DMS53 (cell line): ENCODE results near the gene HDC.
A peak's percentile ranks its signal among the peaks of the same experiment; 100 is the strongest.

ENCODE experiments used
- DNase-seq: peaks from one replicate; lab custom pipeline; 2025; lab: John Stamatoyannopoulos, UW

Gene HDC

DNA sequence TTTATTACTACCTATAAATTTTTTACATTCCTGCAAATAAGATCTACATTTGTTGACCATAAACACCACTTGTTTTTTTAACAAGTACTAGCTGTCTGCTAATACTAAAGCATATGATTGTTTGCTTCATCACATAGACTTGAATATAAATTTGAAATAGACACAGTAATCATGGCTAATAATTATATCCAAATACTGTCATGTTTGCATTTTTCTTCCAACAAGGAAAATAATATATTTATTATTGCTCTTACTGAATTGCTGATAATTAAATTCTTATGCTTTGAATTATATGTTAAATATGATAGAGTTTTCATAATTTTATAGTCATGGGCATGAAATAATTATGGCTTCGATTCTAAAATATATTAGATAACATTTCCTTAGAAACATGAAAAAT, 40.5 kb downstream of the HDC start:
- DNase-seq: no peak

DNA sequence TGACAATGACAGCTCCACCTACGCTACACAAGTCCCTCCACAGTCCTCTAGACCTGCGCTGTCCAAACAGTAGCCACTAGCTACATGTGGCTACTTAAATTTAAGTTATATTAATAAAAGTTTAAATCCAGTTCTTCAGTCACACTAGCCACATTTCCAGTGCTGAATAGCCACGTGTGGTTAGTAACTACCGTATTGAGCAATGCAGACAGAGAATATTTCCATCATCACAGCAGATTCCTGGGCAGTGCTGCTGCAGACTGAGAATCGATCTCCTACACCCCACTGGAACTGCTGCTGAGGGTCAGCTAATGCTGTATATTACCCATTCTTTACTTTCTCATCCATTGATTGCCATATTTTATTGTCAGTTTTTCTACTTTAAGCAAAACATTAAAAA, 40.9 kb downstream of the HDC start:
- DNase-seq: no peak

DNA sequence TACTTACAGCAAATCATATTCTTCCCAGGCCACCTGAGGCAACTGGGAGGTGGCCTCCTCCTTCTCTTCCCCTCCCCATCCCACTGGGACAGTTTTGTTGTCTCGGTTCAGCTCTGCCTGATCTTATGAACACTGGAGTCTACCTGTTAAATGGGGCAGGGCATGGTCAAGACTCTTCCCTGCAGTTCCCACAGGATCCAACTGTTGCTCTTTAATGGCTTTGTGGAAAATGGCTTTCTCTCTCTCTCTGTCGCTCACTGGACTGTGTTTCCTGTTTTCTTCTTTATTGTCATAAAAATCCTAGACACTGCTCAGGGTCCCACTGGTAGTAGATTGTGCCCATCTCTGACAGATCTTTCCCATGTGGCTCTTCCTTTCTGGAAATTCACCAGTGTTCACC, 43.3 kb downstream of the HDC start:
- DNase-seq: no peak

DNA sequence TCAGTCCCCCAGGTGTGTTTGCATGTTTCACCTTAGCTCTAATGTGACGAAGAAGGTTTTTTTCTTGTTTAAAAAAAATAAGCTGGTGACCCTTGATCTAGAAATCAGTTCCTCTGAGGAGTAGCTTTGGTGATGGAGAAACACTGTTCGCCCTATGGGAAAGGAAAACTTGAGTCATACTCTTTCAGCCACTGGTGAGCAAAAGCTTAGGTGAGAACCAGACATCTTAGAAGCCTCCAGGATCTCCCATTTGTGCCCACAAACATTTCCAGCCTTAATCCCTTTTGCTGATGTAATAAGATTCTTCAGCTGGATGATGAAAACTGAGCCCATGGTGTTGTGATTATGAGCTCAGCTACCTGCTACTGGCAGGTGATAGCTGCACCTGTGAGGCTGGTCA, 45.7 kb downstream of the HDC start:
- DNase-seq: peak; percentile 61

DNA sequence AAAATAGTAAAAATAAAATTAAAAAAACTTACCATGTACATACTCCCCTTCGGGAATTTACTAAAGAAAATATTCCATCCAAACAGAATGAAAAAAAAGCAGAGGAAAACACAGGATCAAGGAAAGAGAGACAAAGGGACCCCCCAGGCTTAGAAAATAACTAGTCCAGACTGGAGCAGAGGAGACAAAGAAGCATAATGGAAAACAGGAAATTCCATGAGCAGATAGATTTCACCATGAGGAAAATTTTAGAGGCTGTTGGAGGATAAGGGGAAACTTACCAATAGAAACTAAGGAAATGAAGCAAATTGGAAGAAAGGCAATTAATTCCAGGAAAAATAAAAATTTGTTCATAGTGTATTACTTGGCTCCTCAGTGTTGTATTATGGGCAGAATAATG, 46.8 kb downstream of the HDC start:
- no peak for DNase-seq

DNA sequence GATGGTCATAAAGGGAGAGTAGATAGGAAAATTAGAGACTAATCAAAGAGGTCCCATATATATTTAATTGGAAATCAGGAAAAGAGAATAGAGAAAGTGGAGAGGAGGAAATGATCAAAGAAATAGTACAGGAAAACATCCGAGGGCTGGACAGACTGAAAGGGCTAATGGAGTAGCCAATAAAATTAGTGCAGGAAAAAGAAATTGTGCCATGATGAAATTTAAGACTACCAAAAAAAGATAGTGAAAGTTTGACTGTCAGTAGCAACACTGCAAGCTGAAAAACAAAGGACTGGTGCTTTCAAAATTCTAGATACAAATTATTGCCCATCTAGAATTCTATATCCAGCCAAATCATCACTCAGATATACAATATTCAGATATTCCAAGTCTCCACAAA, 47.2 kb downstream of the HDC start:
- no peak for DNase-seq

DNA sequence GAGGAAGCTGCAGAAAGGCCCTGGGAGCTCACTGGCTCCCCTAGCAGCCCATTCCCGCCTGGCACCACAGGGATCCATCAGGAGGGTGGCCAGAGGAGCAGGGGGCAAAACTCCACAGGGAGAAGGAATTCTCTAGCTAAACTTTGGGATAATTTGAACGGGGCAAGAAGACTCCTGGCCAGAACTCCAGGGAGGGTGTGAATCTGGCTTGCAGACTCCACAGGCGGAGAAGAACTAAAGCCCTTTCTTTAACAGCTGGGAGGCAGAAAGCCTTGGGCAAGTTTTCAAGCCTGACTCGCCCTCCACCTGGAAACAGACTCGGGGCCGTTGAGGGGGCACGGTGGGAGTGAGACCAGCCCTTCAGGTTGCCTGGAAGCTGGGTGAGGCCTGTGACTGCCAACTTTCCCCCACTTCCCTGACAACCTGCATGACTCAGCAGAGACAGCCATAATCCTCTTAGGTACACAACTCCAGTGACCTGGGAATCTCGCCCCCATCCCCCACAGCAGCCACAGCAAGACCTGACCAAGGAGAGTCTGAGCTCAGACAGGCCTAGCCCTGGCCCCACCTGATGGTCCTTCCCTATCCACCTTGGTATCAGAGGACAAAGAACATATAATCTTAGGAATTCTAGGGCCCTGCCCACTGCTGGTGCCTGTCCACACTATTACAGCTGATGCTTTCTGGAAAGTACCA, 54.9 kb downstream of the HDC start:
- DNase-seq: peak; percentile 78

DNA sequence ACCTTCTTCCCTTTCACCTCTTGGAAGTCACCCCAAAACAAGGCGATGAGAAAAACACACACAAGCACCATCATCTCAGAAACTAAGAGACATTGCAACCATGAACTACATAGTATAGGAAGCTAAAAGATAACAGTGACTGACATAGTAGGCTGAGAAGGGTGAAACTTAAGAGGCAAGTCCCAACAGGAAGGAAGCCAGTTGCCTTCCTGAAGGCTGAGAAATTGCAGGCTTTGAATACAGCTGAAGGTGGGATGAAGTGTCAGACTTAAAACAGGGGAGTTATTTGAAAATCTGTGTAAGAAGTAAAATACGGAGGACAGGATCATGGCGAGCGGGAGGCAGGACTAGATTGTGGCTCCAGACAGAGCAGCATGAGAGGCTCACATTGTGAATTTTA, 55.7 kb downstream of the HDC start:
- peak; percentile 15 for DNase-seq

DNA sequence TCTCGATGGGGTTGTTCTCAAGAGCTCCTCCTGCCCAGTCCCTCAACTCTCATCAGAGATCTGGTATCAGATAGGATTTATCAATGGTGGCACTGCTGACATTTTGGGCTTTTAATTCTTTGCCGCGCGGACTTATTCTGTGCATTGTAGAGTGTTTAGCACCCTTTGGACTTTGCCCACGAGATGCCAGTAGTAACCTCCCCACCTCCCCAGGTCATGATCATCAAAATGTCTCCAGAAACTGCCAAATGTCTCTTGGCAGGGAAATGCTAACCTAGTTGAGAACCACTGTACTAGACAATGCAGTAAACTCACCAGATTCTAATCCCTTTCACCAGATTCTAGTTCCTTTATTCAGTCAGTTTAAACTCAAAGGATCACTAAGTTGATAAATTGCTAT, 59.5 kb downstream of the HDC start:
- no peak for DNase-seq

DNA sequence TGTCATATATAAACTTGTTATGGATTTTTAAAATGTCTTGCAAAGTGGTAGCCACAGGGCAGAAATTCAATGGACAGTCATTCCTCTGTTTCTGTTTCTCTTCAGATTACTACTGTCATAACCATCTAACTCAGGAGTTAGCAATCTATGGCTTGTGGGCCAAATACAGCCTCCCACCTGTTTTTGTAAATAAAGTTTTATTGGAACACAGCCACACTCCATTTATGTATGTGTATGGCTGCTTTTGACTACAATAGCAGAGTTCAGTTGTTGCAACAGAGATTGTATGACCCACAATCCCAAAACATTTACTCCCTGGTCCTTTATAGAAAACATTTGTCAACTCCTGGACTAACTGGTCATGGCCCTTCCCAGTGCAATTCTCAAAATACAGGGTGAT, 63.5 kb downstream of the HDC start:
- DNase-seq: no peak

DNA sequence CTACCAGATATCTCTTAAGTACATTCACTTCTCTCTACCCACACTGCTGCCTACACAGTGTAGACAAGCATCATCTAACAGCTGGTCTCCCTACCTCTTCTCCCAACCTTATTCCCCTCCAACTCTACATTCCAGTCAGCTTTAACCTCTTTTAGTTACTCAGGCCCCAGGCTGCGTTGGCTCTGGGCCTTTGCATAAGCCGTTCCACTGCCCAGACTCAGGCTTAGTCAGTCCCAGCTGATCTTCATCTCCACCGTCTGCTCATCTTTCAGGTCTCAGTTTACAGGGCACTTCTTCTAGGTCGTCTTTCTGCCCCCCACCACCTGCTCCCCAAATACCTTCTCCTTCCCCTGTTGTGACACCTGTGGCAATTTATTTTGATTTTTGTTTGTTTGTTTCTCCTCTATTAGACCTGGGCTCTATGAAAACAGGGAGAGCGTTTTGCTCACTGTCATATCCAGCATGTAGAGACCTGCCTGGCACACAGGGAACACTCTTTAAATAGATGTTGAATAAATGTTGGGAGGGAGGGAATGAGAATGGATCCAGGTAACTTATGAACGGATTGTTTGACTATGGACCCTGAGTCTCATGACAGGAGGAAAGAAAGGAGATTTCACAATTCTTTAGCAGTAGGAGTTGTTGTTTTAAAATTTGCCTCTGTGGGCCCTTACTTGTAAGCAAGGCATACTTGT, 72.5 kb downstream of the HDC start:
- no peak for DNase-seq

DNA sequence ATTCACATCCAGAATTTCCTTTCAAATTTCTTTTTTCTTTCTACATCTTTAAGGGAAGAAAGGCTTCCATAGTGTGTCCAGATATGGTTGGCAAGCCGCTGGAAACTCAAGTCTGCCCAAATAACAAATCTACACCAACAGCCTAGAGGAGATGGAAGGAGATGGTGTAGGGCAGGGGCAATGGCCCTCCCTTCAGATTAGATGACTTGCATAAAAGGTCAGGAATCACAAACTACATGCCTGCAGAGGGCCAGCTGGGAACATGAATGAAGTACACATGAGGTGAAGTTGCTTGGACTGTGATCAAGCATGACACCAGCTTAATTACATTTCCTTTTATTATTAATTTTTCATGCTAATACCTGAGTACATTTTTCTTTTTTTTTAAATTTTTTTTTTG, 73.4 kb downstream of the HDC start:
- DNase-seq: no peak
